Measurements from ENCODE around the gene CREB3L2.
"Not testable (repeated sequence)": the region's sequence is repeated elsewhere in the genome, so short reads cannot be mapped to it uniquely, and the experiment has no call there.

The CREB3L2 gene

DNA sequence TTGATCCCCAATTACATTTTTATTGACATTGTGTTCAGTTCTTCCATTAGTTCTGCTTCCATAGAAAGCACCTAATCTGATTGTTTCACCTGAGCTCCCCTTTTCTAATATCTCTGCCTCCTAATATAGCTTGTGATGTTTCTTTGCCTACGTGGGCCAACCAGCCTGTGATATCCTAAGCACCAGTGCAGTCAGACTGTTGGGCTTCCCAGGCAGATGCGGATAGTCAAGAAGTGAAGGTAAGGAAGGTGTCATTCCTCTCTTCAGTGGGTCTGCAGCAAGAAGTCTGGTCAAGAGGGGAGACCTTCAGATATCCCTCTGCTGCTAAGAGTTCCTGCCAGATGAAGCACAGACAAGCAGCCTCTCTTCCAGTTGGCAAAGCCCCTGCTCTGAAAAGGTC lies 138.9 kb downstream of the CREB3L2 start:
- no peak for DNase-seq

DNA sequence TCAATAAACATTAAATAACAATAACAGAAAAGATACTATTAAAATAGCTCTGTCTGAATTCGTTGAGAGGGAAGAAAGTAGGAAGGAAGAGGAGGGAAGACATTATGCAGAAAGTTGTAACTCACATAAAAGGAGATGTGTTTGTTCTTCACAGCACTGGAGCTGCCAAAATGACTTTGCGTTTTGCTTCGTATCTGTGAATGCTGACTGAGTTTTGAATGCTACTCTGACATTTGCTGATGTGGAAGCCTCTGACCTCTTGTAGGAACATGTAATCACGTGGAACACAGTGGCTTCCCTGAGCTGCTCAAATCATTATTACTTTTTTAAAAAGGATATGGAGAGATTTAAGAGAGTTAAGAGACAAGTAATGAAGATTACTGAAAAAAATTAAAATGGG lies 139.5 kb downstream of the CREB3L2 start:
- no peak for DNase-seq

DNA sequence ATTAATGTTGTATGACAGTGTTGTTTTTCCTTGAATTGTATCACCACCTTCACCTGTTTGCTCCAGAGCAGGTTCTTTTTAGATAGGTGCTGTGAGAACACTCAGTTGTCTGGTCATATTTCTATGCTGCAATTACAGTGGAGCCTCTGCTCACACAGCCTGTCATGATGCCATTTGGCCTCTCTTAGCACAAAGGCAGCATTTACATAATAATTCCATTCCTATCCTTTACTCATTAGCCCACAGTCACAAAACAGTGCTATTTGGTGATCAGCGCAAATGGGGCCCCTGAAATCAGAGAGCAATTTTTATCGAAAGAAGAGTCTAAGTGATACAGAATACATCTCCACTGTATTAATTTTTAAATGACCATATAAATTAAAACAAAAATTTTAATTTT lies 141.3 kb downstream of the CREB3L2 start:
- DNase-seq = no peak

DNA sequence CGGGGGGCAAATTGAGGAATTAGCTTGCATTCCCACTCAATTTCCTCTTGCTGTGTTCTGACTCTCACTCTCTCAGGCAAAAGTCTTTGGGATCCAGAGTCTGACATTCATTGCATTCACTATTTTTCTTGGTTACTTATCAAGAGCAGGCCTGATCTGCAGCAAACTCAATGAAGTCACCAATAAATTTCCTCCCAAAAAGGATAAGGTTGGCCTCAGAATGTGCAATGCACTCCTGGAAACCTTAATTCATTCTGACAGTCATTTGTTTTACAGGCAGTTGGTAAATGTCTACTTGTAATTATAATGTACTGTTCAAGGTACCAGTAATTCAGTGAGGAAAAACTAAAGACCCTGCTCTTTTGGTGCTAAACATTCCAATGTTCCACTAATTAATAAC lies 148.8 kb downstream of the CREB3L2 start:
- DNase-seq = no peak

DNA sequence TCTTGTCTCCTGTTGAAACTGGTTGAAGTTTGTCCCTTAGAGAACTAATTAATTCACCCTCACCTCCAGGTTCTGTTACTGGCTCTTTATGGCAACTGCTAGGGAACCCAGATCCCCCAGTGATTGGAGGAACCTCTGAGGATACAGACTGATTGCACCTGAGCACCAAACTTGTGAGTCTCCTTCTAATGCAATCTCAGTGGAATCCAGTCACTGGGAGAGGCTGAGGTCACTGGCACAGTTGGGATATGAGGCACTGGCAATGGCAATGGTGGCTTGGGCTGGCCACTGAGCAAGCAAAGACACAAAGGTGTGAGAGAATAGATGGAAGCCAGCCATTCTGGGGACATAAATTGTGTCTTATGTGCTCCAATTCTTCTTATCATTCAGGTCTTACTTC lies 149.8 kb downstream of the CREB3L2 start:
- no peak for DNase-seq

DNA sequence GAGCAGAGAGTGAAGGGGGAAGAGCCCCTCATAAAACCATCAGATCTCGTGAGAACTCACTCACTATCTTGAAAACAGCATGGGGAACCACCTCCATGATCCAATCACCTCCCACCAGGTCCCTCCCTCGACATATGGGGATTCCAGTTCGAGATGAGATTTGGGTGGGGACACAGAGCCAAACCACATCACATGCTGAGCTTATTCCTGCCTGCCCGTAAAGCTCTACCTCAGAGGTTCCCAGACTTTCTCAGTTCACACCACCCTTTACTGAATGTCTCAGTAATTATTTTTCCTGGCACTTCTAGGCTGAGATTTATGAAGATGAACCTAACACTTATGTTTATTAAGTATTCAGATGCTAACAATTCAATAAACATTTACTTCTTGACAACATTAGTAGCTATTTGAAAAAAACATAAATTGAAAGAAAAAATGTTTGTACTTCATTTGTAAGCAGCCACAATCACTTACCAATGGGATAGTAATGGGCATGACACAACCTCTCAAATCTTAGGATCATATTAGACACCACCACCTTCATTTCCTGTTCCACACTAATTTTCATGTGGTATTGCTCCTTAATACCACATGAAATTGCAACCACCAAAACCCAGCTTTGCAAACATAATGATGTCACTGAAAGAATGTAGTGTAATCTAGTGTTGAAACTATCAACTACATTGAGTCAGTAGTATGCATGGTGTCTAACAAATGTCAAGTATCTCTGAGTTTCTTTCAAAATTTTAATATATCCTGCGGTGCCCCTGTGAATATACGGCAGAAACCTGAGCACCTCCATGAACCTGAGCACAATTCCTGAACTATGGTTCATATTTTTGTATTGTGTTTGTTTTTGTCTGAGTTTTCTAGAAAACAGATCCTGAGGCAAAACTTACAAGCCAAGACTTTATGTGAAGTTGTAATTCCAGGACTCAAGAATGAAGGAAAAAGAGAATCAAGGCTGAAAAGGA lies 150.6 kb downstream of the CREB3L2 start:
- DNase-seq = no peak

DNA sequence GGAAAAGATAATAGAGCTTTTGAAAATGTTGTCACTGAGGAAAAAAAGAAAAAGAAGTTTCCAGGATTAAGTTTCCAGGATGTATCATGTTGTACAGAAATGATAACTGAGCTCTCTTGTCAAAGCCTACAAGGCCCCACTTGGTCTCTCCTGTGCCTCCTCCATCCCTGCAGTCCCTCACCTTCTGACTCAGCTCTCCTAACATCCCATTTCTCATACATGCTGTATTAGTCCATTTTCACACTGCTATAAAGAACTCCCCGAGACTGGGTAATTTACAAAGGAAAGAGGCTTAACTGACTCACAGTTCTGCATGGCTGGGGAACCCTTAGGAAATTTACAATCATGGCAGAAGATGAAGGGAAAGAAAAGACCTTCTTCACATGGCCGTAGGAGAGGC lies 151.3 kb downstream of the CREB3L2 start:
- DNase-seq = no peak

DNA sequence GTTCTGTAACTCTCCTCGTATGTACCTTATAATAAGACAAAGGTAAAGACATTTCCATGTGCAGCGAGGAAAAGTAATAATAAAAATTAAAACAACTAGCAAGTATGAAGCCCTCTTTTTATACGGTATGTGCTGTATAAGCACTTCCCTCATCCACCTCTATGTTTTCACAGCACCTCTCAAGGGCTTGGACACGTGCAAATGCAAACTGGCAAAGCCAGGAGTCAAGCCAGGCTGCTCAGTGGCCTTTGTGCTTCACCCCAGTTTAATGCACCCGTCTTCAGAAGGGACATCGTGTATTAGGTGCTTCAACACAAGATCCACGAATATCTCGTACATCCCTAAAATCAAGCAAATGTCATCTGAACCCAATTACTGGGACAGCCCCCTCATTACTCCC lies 153.8 kb downstream of the CREB3L2 start:
- DNase-seq = no peak

DNA sequence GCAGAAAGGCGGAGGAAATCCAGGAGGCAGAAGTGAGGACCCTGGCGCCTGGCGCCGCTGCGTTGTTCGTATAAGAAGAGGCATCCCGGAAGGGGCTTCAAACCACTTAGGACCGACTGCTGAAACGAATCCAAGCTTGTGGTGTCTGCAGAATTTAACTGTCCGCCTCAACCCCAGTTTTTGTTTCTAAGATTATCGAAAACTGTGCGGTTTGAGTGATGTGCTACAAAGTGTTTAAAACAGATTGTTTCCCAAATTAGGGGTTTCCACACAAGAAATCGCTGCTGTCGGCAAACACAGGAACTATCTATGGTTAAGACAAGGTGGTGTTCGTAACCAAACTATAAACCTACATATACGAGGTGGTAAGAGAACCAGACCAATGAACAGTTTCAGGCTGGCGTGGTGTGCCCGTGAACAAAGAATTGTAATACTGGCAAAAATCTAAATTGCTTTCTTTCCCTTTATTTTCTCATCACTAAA lies 154.3 kb downstream of the CREB3L2 start:
- no peak for DNase-seq

DNA sequence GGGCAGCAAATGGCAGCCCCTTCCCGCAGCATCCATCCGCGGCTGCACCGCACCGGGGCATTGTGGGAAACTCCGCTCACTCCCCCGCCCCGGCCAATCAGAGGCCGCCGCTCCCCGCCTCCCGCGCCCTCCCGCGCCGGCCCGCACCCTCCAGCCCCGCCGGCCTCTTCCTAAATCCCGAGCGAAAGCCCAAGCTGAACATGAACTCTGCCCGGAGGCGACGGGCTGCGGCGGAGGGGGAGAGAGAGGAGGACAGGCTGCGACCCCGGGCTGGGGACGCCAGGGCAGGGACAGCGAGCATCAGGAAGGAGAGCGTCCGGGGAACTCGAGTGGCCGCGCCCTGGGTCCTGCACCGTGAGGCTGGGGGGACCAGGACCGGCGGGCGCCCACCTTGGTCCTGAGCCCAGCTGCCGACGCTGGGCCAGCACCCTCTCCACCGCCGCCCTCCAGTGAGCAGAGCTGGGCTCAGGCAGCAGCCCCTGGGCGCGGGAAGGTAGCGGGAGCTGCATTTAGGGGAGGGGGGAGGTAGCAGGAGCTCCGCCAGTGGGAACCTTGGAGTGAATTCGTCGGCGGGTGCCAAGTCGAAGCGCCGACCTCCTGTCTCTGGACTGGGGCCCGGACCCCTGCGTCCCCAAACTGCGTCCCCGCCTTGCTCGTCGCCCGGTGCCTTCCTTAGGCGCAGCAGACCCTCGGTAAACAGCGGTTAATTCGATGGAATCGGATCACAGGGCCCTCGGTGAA lies 154.9 kb downstream of the CREB3L2 start, which contains the start of gene DGKI:
TSS of gene DGKI (minus strand) at position 148 of the 741 bp plus-strand sequence.
- peak; percentile 11 for DNase-seq

DNA sequence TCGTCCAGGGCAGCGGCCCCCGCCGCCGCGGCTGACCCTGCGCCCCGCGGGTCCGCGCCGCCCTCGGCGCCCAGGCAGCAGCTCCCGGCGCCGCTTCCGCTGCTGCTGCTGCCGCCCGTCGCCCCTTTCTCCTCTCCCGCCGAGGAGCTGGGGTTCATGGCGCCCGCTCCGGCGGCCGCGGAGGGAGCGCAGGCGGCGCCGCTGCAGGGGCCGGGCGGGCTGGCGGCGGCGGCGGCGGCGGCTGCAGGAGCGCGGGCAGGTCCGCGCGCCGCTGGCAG lies 155.4 kb downstream of the CREB3L2 start:
- no peak for DNase-seq

DNA sequence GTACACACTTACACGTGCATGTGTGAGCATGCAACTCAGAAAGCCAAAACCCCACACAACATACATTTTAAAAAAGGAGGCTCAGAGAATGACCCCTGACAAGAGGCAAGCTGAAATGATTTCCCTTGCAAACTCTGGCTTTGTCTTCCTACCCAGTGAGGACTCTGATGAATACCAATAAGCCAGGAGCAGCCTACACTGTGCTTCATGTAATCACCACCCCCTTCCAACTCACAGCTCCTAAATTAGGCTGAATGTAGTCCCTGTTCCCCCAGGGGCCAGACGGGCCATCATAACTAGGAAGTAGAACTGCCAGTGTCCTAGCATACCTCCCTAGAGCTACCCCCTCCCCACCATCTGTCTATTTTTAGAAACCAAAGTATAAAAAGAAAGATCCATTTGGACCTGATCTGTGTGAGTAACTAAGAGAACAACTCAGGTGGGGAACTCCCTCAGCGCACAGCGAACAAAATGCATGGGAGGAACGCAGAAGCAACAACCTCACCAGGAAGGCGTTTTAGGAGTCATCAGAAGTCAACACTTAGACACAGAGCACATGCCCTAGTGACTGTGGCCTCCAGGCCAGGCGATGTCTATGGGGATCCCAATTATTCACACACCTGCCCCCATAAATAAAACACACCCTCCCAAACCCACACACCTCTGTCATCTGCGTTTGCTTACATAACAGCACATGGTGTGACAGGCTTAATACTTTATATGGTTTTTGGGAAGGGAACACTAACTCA lies 157.0 kb downstream of the CREB3L2 start:
- no peak for DNase-seq

DNA sequence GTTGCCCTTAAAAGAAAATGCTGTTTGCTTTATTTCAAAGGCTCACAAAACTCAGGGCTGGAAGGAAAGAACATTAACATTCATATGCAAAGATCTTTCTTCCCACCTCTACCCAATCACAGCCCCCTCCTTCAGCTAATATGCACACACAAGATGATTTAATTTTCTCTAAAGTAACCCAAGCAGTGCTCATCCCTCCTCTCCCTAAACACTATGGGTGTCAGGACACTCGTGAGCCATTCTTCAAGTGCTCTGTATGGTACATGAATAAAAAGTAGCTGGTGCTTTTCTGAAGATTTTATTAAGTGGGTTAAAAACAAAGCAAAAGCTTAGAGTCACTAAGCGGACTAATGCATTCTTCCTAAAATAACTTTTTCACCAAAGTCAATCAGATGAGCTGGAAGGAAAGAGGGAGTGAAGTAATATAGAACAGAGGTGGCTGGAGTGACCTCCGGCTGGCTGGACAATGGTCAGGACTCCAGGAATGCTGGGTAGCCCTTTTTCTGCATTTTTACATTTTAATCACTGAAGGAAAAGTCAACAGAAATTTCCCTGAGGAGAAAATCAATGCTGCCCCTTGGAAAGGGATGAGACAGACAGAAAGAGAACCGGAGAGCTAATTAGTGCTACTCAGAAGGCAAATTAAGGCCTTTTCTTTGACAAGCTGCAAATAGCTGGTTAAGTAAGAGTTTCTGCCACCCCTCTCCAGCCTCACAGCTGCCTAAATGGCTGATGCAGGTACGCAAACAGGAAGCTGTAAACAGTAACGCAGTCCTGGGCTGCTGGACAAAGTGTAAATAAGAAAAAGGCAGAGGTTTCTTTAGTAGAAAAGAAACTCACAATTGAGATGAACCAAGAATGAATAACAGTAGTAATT lies 161.7 kb downstream of the CREB3L2 start:
- DNase-seq = no peak

DNA sequence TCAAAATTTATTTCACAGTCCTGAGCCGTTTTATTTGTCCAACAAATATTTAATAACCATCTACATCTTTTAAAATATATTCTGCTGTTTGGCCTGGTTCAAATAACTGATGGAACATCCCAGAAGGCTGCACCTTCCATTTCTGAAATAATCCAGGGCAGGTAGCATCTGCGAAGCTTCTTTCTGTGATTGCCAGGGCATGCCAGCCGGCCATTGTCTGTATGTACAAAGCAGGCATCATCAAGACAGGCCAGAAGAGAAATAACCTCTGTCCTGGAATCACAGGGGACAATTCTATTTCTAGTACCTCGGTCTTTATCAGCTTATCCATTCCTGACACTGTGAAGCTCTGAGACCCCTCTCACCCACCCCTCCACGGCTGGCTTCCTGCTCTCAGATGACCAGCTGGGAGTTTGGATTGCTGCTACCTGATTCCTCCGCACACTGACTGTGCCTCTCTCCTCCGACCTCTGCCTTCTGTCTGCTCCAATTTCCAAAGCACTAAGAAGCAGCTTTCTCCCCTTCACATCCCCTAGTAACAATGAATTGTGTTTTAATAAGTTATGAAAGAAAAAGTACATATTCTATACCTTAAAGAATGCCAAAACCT lies 163.1 kb downstream of the CREB3L2 start:
- DNase-seq = no peak

DNA sequence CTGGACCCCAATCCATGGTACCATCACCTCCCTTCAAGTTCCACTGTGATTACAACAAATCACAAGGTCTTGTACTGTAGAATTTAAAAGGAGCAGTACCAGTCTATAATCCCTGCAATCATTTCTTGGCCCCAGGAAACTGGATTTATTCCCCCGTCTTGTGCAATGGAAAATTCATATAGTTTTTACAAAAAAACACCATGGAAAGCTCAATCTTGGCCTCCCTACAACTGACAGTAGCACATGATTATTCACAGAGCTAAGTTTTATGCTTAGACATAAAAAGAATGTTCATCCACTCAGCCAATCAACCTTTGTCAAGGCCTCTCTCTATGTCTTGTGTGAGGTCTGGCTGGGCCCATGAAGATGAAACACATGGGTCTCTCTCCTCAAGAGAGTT lies 165.3 kb downstream of the CREB3L2 start:
- no peak for DNase-seq

DNA sequence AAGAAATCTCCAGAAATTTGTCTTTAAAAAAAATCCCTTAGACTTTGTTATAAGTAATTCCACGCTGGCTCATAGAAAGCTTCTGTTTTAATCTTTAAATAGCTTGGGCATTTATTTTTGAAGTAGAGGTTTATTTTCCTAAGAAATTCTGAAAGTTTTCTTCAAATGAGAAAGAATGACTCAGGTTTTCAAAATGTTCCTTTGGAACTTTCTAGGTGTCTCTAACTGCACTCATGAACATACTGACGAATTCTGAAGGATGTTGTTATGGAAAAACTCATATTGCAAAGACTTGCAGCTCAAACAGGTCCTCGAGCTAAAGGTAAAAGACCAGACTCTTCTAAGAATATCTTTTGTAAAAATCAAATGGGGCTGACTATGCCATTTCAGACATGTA lies 165.8 kb downstream of the CREB3L2 start:
- no peak for DNase-seq

DNA sequence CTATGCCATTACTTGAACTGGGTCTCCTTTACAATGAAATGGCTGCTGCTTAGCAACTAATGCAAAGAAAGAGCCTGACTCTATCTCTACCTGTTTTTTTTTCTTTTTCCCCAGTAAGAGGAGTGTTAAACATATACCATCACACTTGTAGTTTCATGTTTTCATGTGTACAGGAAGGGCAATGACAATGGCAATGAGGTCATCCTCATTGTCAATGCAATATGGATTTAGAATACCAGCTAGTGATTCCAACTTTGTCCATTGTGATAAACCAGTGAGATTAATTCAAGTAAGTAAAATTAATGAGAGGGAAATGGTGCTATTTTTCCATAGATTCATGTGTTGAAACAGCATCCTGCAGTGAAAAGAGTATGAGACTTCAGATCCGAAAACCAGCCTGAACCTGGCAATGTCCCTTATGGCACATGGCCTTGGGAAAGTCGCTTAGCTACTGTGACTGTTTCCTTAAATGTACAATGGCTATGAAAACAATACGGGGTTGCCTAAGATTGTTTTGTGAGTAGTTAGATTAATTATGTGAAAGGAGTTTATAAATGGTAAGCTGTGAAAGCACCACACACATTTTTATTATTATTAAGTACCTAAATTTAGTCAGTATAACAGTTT lies 166.3 kb downstream of the CREB3L2 start:
- DNase-seq = no peak

DNA sequence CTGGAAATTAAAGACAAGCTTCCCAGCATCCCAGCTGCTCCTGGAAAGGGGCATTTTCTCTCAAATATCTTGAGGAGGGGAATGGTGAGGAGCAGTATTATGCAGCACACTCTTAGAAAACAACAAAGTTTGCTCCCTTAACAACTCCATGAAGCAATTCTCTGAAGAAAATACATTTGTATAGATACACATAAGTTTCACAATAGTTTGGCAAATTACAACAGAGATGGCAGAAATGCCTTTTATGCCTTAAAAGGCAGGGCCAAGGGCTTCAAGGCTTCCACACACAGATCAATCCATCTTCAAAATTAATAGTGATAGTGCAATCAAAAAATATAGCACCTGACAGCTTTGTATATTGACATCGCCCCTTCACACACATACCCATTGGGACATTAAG lies 167.3 kb downstream of the CREB3L2 start:
- DNase-seq = no peak

DNA sequence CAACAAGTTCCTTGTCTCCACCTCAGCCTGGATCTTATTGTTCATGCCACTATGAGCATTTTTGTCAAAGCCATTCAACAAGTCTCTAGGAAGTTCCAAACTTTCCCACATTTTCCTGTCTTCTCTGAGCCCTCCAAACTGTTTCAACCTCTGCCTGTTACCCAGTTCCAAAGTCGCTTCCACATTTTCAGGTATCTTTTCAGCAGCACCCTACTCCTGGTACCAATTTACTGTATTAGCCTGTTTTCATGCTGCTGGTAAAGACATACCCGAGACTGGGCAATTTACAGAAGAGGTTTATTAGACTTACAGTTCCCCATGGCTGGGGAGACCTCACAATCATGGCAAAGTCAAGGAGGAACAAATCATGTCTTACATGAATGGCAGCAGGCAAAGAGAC lies 168.9 kb downstream of the CREB3L2 start:
- DNase-seq = not testable (repeated sequence)

DNA sequence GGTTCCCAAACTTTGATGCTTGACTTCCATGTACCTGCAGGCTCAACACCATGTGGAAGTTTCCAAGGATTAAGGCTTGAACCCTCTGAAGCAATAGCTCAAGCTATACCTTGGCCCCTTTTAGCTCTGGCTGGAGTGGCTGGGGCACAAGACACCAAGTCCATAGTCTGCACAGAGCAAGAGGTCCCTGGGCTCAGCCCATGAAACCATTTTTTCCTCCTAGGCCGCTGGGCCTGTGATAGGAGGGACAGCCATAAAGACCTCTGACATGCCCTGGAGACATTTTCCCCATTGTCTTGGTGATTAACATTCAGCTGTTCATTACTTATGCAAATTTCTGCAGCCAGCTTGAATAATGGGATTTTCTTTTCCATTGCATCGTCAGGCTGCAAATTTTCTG lies 169.5 kb downstream of the CREB3L2 start:
- no peak for DNase-seq

DNA sequence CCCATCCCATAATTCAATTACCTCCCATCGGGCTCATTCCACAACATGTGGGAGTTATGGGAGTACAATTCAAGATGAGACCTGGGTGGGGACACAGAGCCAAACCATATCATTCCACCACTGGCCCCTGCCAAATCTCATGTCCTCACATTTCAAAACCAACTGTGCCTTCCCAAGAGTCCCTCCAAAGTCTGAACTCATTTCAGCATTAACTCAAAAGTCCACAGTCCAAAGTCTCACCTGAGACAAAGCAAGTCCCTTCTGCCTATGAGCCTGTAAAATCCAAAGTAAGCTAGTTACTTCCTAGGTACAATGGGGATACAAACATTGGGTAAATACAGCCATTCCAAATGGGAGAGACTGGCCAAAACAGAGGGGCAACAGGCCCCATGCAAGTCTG lies 170.3 kb downstream of the CREB3L2 start:
- DNase-seq = not testable (repeated sequence)

Data from NCI-H2171 treated with DMSO at 0.1 percent for 48 hours (cell line).